Activated T-cell treated with anti-CD3 and anti-CD28 coated beads, Interleukin-2, amount 50 U/mL, for 72 hours (primary cell): Measurements from ENCODE around the gene MYG1. TPM values are rescaled to one million over a fixed set of nuclear protein-coding genes. Genes with fewer than 3 reads are reported as not detected.

Source experiments
- total RNA-seq, 2 donors: library from RNA; stranded (reverse); gene quantifications; one replicate each; pipeline ENCODE4 v1.2.3, GENCODE V29; 2022

Gene MYG1
- total RNA-seq, 2 donors from 2014 or later: 83.5 to 89.9 TPM

Other genes starting within 250 kb of the MYG1 start
- 1 to 10 TPM; 1.5 to 2.6 TPM for gene TNS2, start 249.6 kb upstream of the MYG1 start, total RNA-seq
- gene SPRYD3, start 220.3 kb upstream of the MYG1 start, total RNA-seq: 10 to 100 TPM; 30.0 to 31.5 TPM
- 1 to 10 TPM; 5.7 to 9.2 TPM for gene IGFBP6, start 202.0 kb upstream of the MYG1 start, total RNA-seq
- 1 to 10 TPM; 2.2 to 7.9 TPM for gene SOAT2, start 196.2 kb upstream of the MYG1 start, total RNA-seq
- 10 to 100 TPM; 44.2 to 49.5 TPM for gene ZNF740, start 119.0 kb upstream of the MYG1 start, total RNA-seq
- 10 to 100 TPM; 42.7 to 45.2 TPM for gene CSAD, start 118.8 kb upstream of the MYG1 start, total RNA-seq
- gene ITGB7, start 92.4 kb upstream of the MYG1 start, total RNA-seq: 100 to 1,000 TPM in 1 of 2 donors, 10 to 100 TPM in 1; 88.0 to 111 TPM
- gene RARG, start 67.5 kb upstream of the MYG1 start, total RNA-seq: 10 to 100 TPM; 36.7 to 37.3 TPM
- 10 to 100 TPM; 71.9 to 75.5 TPM for gene ESPL1, start 31.4 kb upstream of the MYG1 start, total RNA-seq
- gene PFDN5, start 4.2 kb upstream of the MYG1 start, total RNA-seq: 100 to 1,000 TPM; 301 to 318 TPM
- gene AAAS, start 21.9 kb downstream of the MYG1 start, total RNA-seq: 100 to 1,000 TPM in 1 of 2 donors, 10 to 100 TPM in 1; 99.0 to 118 TPM
- not detected for gene SP7, start 36.7 kb downstream of the MYG1 start, total RNA-seq
- 100 to 1,000 TPM; 110 to 121 TPM for gene SP1, start 80.5 kb downstream of the MYG1 start, total RNA-seq
- not detected for gene AMHR2, start 124.2 kb downstream of the MYG1 start, total RNA-seq
- gene PRR13, start 142.0 kb downstream of the MYG1 start, total RNA-seq: 100 to 1,000 TPM; 109 to 145 TPM
- gene PCBP2, start 152.4 kb downstream of the MYG1 start, total RNA-seq: 1,000 to 10,000 TPM; 1,155 to 1,265 TPM
- 10 to 100 TPM; 18.8 to 23.7 TPM for gene MAP3K12, start 199.8 kb downstream of the MYG1 start, total RNA-seq
- gene TARBP2, start 201.6 kb downstream of the MYG1 start, total RNA-seq: 10 to 100 TPM; 37.7 to 40.7 TPM
- gene NPFF, start 207.8 kb downstream of the MYG1 start, total RNA-seq: 1 to 10 TPM in 1 of 2 donors, not detected in 1; 1.3 TPM